Suppressor macrophage (primary cell): ENCODE measurements around the gene SLC22A12.
"Not testable (repeated sequence)": the region's sequence is repeated elsewhere in the genome, so short reads cannot be mapped to it uniquely, and the experiment has no call there.

Source experiments
- DNase-seq, 4 experiments: peaks; one replicate each; pipeline ENCODE4 v3.0.0-alpha.2; 2020 to 2022

The SLC22A12 gene

DNA sequence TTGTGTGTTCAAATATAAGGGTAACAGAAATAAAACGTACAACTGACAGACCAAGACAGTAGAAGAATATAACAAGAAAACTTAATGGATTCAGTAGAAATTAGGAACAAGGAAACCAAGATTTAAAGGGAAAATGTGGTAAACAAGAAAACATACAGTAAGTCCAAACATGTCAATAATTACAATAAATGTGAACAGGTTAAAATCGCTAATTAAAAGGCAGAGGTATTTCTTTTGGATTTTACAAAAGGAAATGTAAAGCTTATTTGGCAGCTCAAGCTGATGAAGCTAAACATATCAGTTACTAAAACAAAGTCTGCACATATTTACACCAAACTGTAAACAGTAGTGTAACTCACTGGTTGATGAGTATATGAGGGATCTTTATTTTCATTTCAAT is 2.3 kb upstream of the SLC22A12 start:
- no peak for DNase-seq

DNA sequence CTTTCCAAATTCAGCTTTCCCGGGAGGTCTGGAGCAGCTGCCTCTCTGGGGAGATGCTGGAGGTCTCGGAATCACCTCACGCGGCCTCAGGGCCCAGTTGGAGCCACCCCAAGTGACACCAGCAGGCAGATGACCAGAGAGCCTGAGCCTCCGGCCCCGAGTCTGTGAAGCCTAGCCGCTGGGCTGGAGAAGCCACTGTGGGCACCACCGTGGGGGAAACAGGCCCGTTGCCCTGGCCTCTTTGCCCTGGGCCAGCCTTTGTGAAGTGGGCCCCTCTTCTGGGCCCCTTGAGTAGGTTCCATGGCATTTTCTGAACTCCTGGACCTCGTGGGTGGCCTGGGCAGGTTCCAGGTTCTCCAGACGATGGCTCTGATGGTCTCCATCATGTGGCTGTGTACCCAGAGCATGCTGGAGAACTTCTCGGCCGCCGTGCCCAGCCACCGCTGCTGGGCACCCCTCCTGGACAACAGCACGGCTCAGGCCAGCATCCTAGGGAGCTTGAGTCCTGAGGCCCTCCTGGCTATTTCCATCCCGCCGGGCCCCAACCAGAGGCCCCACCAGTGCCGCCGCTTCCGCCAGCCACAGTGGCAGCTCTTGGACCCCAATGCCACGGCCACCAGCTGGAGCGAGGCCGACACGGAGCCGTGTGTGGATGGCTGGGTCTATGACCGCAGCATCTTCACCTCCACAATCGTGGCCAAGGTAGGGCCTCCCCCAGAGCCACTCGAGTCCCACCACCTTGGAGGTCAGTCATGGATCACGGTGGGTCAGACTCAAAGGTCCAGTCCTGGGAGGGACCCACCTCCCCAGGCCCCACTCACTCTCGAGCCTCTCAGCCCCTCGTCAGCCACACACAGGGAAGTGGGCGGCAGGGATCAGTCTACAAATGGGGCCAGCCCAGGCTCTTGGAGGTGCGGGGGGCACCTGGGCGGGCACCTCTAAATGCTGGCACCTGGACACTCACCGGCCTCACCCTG is 525 bp downstream of the SLC22A12 start:
- DNase-seq: no peak

DNA sequence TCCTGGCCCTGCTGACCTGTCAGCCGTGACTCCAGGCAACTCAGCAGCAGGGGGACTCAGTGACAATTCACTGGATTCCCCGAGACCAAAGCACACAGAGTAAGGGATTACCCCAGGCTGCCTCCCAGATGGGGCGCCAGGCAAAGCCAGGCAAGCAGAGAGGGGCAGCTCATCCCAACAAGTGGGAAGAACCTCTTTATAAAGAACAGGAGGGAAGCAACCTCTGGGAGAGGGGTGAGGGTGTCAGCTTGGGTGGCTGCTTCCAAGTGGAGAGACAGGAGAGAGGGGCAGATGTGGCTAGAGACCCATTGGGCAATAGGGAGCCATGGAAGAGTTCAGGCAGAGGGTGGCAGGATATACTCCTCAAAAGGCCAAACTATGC is 1.2 kb downstream of the SLC22A12 start:
- no peak for DNase-seq

DNA sequence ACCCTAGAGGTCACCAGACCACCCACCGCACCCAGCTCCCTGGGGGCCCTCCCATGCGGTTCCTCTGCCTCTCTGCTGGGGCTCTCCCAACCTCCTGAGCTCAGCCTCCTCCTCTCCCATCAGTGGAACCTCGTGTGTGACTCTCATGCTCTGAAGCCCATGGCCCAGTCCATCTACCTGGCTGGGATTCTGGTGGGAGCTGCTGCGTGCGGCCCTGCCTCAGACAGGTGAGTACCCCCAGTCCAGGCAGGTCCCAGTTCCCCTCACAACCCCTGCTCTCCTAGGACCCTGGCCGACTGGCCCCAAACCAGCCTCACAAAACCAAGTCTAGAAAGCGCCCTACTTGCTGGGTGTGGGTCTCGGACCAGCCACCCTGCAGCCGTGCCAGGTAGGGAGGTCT is 1.6 kb downstream of the SLC22A12 start:
- DNase-seq: no peak

DNA sequence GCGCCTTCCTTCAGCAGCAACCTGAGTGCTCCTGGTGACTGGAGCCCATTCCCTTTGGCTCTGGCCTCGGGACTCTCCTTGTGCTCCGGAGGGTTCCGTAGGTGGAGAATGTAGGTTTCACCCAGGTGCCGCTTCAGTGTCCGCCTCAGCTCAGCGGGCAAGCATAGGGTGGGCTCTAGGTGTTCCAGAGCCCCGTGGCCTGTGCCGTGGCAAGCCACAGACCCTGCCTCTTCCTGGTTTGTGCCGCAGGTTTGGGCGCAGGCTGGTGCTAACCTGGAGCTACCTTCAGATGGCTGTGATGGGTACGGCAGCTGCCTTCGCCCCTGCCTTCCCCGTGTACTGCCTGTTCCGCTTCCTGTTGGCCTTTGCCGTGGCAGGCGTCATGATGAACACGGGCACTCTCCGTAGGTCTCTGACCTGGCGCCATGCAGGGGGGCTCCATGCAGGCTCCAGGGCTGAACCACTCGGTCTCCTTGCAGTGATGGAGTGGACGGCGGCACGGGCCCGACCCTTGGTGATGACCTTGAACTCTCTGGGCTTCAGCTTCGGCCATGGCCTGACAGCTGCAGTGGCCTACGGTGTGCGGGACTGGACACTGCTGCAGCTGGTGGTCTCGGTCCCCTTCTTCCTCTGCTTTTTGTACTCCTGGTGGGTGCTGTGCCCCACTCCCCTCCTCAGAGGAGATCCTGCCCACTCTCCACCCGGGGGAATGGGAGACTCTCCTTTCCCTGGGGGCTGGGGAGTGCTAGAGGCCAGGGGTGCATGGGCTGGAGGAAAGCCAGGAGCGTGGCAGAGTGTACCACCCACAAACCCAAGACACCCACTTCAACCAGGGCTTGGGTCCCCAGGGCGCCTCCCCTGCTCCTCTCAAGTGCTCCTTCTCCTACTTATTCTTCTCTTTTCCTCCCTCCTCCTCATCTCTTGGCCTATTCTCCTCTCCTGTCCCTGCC is 2.4 kb downstream of the SLC22A12 start:
- no peak for DNase-seq

DNA sequence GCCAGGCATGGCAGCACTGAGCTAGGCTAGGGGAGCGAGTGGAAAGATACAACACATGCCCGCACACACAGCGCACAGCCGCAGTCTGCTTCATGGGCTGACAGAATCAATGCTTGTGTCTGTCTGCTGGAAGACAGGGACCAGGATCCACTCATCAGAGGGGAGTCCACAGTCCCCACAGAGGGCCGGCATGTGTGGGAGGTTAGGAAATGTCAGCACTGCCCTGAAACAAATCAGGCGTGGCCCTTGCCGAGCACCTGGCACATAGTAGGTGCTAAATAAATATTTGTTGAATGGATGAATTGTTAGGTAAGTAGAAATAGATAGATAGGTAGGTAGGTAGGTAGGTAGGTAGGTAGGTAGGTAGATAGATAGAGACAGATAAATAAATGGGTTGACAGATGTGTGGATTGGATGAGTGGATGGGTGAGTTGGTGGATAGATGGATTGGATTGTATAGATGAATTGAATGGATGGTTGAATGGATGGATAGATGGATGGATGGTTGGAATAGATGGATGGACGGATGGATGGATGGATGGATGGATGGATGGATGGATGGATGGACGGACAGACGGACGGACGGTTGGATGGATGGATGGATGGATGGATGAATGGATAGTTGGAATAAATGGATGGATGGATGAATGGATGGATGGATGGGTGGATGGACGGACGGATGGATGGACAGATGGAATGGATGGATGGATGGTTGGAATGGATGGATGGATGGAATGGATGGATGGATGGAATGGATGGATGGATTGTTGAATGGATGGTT is 3.3 kb downstream of the SLC22A12 start:
- DNase-seq: no peak

DNA sequence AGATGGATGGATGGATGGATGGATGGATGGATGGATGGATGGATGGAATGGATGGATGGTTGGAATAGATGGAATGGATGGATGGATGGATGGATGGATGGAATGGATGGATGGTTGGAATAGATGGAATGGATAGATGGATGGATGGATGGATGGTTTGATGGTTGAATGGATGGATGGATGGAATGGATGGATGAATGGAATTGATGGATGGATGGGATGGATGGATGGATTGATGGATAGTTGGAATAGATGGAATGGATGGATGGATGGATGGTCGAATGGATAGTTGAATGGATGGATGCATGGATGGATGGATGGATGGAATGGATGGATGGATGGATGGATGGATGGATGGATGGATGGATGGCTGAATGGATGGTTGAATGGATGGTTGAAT is 4.9 kb downstream of the SLC22A12 start:
- DNase-seq: not testable (repeated sequence)

DNA sequence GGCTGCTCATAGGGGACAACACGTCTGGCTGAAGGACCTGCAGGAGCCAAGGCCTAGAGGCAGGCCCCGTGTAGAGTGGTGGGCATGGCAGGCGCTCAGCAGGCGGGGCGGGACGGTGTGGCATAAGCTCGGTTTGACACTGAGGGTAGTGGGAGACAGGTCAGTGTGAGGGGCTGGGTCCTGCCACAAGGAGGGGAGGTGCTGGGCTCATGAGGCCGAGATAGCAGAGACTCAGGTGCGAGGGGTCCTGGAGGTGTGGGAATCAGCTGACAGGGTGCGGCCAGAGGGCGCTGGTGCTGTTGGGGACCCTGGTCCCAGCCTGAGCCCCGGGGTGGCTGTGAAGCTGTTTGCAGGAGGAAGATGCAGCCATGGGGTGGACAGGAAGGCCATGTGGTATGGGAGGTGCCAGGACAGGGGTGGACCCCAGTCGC is 6.7 kb downstream of the SLC22A12 start:
- no peak for DNase-seq

DNA sequence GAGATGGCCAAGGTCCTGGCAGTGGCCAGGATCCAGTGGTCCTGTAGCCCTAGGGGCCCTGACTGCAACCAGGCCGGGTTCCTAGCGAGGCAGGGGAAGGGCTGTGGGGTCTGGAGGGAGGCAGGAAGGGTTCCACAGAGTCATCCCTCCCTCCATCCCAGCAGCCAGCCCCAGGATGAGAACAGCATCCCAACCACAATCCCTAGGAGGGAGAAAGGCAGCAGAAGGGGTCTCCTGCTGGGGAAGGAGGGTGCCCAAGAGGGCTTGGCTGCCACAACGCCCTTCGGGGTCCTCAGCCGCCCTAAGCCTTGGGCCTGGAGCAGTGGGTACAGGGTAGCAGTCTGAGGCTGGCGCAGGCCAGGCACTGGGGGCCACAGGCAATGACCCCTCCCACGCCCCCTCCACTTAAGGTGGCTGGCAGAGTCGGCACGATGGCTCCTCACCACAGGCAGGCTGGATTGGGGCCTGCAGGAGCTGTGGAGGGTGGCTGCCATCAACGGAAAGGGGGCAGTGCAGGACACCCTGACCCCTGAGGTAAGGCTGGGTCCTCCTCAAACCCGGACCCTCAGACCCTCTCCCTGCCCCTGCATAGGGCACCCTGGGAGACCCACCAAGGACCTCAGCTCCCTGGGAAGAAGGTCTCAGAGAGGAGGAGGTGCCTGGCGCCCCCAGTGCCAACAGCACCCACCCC is 7.2 kb downstream of the SLC22A12 start:
- DNase-seq: no peak

DNA sequence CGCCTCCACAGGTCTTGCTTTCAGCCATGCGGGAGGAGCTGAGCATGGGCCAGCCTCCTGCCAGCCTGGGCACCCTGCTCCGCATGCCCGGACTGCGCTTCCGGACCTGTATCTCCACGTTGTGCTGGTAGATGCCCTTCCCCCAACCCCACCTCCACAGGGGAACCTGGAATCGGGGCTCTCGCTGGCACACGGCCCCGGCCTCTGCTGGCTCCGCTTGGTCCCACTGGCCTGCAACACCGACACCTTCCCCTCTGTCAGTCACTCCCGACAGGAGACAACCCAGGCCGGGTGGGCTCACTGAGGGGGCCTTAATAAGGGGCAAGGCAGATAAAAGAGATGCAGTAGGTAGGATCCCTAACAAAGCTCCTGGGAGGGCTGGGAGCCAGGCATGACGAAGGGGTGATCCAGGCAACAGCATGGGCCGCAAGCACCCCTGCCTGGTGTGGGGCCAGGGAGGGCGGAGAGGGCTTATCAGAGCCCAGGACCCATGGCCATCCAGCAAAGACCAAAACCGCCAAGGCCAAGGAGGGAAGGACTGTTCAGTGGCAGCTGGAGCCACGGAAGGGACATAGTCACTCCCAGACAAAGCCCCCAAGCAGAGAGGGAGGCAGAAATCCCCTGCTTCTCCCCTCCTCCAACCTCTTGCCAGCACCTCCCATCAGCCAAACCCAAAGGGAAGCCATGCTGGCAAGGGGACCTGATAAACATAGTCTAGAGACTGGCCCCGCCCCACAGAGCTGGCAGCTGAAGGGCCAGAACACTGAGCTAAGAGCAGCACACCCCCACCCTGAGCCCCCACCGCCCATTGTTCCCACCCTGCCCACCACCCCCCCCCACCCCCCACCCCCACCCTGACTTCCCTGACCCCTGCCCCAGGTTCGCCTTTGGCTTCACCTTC is 8.0 kb downstream of the SLC22A12 start:
- DNase-seq: no peak

DNA sequence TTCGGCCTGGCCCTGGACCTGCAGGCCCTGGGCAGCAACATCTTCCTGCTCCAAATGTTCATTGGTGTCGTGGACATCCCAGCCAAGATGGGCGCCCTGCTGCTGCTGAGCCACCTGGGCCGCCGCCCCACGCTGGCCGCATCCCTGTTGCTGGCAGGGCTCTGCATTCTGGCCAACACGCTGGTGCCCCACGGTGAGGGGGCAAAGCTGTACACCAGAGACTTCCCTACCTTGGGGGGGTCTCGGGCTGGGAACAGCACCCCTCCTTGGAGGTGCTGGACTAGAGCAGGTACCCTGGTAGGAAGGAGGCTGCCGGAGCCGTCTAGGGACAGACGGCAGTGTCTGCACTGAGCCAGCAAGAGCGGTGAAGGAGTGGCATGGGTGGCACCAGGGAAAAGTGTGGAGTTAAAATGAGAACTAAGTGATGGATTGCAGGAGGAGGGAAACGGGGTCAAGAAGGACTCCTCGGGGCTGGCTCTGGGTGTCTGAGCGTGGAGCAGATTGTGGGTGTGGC is 8.7 kb downstream of the SLC22A12 start:
- DNase-seq: no peak

DNA sequence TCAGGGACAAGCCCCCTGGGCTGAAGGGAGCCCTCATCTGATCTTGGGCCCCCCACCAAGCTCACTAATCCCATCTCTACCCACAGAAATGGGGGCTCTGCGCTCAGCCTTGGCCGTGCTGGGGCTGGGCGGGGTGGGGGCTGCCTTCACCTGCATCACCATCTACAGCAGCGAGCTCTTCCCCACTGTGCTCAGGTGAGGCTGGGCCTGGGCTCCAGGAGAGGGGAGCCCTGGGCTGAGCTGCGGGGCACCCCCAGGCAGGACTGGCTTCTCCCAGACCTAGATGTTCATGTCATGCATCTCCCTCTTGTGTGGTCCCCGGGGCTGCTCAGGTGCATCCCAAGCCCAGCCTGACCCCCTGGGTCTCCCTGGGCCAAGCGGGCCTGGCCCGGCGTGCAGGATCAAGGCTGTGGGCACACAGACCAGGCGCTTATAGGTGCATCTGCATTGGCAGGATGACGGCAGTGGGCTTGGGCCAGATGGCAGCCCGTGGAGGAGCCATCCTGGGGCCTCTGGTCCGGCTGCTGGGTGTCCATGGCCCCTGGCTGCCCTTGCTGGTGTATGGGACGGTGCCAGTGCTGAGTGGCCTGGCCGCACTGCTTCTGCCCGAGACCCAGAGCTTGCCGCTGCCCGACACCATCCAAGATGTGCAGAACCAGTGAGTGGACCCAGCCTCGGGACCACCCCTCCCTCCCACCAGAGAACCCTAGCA is 9.4 kb downstream of the SLC22A12 start:
- no peak for DNase-seq

DNA sequence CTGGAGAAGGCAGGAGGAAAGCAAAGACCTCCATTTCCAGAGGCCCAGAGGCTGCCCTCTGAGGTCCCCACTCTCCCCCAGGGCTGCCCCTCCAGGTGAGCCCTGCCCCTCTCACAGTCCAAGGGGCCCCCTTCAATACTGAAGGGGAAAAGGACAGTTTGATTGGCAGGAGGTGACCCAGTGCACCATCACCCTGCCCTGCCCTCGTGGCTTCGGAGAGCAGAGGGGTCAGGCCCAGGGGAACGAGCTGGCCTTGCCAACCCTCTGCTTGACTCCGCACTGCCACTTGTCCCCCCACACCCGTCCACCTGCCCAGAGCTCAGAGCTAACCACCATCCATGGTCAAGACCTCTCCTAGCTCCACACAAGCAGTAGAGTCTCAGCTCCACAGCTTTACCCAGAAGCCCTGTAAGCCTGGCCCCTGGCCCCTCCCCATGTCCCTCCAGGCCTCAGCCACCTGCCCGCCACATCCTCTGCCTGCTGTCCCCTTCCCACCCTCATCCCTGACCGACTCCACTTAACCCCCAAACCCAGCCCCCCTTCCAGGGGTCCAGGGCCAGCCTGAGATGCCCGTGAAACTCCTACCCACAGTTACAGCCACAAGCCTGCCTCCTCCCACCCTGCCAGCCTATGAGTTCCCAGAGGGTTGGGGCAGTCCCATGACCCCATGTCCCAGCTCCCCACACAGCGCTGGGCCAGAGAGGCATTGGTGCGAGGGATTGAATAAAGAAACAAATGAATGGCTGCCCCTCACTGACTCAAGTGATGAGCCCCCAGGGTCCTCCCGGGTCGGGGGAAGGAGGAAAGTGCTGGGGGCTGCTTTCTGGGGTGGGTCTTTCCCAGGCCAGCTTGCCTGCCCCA is 10.8 kb downstream of the SLC22A12 start:
- no peak for DNase-seq

DNA sequence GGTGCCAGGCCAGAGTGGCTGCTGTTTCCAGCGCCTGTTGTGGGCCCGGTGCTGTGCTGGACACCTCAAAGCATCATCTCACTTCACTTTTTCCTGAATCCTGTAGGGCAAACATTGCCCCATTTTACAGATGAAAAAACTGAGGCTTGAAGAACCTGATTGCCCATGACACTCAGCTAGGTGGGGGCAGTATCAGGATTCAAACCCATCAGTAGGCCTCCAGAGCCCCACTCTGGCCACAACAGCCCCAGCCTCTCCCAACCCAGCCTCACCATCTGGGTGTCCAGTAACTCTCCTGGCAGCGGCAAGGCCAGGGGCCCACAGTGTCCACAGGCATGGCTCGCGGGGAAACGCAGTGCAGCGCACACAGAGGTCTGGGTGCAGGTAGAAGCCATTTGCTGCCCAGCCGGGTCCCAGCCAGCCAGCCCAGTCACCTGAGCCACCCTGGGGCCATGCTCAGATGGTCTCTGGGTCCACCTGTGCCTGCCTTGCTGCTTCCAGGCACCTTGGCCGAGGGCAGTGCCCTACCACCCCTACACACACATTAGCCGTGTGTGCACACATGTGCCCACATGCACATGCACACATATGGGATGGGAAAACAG is 11.5 kb downstream of the SLC22A12 start:
- no peak for DNase-seq

DNA sequence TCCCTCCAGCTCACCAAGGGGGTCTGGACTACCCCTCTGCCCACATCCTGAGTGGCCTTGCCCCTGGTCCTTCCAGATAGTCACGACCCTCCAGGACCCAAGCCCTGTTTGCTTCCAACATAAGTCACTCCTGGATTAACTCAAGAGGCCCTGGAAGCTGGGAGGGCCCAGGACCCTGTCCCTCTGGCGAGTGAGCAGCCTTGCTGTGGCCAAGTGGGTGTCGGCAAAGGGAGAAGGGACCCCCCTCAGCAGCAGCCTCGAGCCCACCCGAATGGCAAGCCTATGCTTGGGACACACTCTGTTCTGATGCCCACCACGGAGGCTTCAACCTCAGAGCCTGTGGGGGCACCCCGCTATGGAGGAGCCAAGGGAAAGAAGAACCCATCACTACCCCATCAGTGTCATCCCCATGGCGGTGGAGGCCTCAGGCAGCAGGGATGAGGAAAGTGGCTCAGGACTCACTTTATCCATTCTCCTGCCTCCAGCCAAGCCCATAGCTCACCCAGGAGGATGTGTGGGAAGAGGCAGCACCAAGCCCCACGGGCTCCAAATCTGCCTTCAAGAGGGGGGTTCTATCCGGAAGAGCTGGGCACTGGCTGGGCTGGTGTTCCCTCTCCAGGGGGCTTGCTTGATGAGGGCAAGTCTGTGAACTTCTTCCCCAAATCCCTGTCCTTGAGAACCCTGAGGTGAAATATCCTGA is 12.5 kb downstream of the SLC22A12 start:
- no peak for DNase-seq

DNA sequence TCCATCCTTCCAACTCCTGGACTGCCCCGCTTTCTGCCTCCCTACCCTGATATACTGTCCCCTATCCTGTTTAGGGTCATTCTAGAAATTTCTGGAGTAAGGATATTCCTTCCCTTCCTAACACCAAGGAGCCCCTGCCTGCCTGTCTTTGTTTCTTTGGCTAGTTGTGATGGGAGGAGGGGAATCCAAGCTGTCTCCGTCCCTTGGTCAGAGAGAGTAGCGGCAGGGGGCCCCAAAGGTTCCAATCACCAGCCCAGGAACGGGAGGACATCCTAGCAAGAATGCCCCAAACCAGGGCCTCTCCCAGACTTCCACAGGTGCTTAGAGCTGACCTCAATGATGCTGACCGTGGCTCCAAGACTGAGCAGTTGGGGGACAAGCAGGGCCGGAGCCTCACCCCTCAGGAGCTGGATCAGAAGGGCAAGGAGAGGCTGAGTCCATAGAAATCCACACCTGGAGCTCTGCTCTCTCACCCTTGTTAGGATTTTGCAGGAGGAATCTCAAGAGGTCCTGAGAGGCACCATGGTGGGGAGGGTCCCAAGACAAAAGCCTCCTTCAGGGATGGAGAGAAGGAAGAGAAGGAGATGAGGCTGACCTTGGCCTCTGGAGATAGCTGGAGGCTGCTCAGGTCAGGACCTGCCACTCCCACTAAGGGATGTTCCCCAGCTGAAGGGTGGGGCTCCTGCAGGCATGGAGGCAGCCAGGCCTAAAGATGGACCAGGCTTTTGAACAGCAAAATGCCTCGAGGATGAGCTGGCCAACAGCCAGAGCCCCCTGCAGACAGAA is 13.6 kb downstream of the SLC22A12 start:
- DNase-seq: no peak

DNA sequence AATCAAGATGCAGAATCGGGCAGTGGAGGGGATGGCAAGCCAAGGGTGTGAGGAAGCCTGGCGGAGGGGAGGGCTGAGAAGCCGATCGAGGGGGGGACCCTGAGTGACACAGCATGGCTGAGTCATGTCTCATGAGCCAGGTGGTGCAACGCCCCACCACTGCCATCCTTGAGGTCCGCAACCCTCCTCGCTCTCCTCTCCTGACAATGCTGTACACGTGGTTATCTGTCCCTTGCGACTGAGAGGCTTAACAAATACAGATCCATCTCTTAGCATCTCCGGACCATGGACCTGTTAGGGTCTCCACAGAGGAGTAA is 14.2 kb downstream of the SLC22A12 start:
- no peak for DNase-seq
